C4-2B (cell line): ENCODE measurements around the gene NEGR1.

Experiments
- ZFX ChIP-seq: fragments of 450-650 bp; IDR thresholded peaks from 2 replicates; pipeline ENCODE4 v1.6.1; 2017
- TF ChIP-seq, protein P1 (sequence below): fragments of 450-650 bp; conservative IDR thresholded peaks from 2 replicates; pipeline ENCODE4 v1.5.1; 2017; ENCODE audit warnings: mild to moderate bottlenecking

DNA sequence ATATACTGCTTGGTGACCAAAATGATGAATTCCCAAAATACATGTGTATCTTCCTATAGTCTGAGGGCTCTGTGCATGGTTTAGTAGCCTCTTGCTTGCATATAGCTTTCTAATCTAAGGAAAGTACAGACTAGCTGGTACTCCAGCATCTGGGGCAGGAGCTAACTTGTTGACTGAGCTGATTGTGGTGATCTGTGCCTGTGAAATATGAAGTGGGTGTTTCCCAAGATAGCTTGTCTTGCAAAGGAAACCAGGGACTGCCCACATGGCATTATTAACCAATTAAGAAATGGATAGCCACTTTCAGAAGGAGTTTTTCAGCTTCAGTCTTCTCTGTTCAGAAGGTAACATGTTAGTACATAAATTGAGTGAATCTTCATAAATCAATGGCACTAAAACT is 219.8 kb downstream of the NEGR1 start:
- TF ChIP-seq, protein P1, sequence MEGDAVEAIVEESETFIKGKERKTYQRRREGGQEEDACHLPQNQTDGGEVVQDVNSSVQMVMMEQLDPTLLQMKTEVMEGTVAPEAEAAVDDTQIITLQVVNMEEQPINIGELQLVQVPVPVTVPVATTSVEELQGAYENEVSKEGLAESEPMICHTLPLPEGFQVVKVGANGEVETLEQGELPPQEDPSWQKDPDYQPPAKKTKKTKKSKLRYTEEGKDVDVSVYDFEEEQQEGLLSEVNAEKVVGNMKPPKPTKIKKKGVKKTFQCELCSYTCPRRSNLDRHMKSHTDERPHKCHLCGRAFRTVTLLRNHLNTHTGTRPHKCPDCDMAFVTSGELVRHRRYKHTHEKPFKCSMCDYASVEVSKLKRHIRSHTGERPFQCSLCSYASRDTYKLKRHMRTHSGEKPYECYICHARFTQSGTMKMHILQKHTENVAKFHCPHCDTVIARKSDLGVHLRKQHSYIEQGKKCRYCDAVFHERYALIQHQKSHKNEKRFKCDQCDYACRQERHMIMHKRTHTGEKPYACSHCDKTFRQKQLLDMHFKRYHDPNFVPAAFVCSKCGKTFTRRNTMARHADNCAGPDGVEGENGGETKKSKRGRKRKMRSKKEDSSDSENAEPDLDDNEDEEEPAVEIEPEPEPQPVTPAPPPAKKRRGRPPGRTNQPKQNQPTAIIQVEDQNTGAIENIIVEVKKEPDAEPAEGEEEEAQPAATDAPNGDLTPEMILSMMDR, result no peak
- no peak for TF ChIP-seq ZFX
